ENCODE measurements around the gene ZW10.
"Not testable (repeated sequence)": the region's sequence is repeated elsewhere in the genome, so short reads cannot be mapped to it uniquely, and the experiment has no call there.

The ZW10 gene

GRCh38 chr11:113736323-113736722, 37.2 kb downstream of the ZW10 start:
- DNase-seq: no peak

- no peak for DNase-seq
These were observed 41.4 kb downstream of the ZW10 start for GRCh38 chr11:113732092-113732491.

DNA sequence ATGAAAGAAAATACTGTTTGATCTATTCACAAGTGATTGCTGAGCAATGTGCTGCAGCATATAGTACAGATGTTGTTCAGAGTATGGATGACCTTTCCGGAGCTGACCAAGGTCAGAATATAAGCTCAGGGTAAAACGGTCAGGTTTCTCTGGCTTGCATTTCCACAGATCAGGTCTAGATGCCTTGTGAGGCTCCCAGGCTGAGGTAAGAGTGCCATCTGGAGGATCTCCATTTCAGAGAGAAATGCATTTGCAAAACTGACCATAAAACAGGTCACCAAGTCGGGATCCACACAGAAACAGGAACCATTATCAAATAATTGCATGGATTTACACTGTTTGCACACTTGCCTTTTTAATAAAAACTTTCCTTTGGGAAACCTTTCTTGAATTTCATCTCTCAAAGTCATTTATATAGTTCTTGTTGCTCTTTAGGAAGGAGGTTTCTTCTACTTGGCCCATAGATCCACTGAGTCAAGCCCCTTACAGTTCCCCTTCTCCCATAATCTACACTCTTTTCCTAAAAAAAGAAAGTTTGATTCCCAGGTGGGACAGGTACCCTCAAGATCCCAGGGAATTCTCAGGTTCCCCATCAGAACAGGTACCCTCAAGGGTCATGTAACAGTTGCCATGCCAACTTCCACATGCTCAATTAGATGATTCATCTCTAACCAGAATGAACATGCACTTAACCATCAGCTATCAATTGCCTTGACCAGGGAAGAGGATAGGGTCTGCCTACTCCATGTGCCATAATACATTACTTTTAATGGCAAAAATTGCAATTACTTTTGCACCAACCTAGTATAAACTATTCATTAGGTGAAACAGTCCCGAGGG, 42.4 kb downstream of the ZW10 start:
- DNase-seq: no peak

DNA sequence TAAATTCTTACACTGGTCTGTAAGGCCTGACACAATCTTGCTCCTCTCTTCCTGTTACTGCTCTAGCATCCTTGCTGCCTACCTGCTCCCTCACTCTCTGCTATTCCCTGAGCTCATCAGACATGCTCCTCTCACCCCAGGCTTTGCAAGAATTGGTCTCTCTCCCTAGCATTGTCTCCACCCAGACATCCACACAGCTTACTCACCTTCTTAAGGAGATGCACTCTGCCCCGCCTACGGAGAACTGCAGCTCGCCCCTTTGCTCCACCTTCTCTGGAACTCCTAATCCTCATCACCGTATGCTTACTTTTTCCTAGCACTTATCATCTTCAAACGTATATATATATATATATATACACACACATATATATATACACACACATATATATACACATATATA, 44.0 kb downstream of the ZW10 start:
- no peak for DNase-seq

DNA sequence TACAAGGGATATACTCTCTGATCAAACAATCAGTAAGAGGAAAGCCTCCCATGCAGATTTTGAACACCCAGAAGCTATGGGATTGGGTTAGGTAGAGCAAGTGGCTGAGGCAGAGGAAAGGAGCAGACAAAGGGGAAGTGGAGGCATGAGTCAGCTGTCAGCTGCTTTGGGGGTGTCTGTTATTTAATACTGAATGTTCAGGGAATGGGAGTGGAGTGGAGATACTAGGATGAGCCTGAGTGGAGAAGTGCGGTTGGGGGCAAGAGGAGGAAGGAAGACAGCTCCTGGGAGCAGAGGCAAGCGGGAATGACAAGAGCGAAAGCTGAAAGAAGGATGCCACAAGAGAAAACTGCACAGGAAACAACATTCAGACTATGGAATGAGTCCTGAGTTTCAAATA, 44.7 kb downstream of the ZW10 start:
- no peak for DNase-seq

DNA sequence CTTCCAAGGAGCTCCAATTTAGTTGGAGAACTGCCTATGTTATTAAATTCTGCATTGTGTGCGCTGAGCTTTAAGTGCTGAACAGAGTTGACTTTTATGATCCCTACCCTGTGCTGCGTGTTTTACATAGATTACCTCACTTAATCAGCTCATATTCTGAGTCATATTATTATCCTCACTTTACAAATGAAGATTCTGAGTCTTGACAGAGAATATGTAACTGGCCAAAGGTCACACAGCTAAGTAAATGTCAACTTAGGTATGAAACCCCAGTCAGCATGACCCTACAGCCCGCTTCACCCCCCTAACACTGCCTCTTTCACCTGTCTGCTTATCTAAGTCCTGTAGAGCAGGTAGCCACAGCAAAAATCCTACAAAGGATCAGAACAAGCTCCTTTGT, 47.6 kb downstream of the ZW10 start:
- no peak for DNase-seq

DNA sequence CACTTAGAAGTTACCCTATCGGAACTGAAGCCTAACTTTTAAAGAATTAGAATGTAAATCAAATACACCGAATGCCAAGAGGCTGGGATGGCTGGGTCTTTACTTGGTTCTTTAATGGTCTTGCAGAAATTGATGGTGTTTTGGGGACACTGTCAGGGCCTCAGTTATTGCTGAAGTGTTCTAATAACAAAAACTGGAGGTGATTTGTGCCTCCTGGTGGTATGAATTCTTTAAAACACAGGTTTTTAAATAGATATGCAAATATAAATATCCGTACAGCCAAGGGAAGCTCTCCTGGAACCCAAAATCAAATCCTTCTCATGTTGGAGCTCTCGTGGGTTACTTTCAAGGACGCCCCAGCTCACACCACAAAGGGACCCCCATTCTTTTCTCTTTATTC, 48.1 kb downstream of the ZW10 start:
- no peak for DNase-seq

DNA sequence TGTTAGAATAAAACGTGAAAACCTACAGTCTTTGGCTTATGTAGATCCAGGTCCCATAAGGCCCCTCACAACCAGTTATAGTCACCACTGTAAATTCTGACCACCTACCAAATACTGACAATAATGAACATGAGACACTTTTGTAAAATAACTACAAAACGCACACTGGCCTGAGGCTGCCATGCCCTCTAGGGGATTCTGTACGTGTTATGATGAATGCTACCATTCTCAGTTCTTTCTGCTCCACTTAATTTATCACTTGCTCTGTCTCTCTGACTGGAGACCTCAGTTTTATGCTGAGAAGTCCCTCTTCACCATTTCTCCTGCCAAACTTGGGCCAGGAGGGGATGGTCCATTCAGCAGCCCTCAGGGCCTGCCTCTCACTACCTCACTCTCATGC, 48.7 kb downstream of the ZW10 start:
- DNase-seq: no peak

DNA sequence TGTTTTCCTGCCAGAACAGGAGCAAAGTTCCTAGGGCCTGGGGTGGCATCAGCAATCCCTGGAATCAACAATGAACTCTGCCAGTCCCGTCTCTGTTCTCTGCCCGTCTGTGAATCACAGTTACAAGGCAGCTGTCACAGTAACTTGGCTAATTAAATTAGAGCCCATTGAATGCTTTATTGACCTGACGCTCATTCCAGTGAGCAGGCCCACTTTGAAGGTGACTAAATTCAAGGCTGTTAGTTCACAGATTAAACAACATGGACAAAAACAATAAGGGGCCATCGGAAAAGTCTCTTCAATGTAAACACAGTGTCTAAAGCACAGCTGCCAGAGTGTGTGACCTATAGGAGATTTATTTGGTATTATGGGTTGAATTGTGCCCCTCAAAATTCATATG, 49.7 kb downstream of the ZW10 start:
- DNase-seq: no peak

DNA sequence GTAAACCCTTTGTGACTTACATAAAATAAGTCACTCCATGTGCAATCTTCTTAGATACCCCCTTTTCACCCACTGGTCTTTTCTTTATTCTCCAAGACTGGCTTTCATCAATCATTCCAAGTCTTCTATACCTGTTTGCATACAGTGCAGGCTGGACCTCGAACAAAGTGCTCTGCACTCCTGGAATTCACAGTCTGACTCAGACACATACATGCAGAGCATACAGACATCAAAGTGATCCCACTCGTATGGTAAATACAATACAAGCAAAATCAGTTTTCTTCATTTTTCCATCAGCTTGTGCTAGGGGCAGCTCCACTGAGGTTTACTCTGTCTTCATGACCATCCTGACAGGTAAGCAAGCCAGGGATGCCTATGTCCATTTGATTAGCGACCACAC, 50.6 kb downstream of the ZW10 start:
- no peak for DNase-seq

GRCh38 chr11:113722221-113722620, 51.3 kb downstream of the ZW10 start:
- no peak for DNase-seq

GRCh38 chr11:113721462-113722066, 51.9 kb downstream of the ZW10 start:
- DNase-seq: no peak

DNA sequence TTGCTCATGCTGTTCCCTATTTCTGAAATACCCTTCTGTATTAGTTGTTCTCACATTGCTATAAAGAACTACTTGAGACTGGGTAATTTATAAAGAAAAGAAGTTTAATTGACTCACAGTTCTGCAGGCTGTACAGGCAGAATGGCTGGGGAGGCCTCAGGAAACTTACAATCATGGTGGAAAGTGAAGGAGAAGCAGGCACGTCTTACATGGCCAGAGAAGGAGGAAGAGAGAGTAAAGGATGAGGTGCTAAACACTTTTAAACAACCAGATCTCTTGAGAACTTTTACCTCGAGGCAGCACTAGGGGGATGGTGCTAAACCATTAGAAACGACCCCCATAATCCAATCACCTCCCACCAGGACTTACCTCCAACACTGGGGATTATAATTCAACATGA, 53.0 kb downstream of the ZW10 start:
- DNase-seq: not testable (repeated sequence)

DNA sequence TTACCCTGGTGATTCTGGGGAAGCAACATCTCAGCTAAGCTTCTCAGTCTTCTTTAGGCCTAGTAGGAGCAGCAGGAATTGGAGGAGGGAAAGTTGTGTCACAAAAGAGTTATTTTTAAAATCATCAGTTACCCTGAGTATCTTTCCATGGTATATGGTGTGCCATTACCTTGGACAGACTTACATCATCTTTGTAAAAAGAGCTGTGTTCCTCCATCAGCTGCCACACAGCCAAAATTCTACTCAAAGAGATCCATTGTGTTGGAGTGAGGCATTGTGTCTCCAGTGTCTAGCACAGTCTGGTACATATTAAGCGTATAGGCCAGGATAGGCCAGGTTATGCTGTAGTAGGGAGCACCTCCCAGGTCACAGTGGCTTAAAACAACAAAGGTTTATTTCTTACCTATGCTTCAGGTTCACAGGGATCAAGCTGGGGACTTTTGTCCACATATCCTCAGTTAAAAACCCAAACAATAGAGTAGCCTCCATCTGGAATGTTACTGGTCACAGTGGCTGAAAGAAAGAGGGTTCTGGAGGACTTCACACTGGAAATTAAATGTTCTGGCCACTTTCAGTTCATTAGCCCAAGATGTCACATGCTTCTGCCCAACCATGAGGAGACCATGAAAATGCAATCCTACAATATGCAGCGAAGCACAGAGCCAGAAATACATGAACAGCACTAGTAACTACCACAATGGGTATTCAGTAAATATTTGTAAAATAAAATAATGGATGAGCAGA, 57.4 kb downstream of the ZW10 start:
- DNase-seq: no peak

DNA sequence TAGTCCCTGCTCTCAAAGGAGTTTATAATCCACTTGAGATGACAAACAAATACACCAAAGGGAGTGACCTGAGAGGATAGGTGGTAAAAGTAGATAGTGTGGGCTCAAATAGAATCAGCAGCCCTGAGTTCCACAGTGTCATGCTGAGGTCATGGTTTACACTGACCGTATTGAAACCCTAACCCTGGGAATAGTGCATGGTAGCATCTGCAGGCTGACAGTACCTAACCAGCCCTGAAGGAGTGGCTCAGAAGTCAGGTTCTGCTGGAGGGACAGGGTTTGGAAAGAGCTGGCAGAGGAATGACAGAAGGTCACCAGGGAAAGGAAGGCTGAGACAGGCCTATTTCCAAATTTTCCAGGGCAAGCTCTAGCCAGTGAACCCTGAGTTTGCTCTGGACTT, 58.2 kb downstream of the ZW10 start:
- no peak for DNase-seq

DNA sequence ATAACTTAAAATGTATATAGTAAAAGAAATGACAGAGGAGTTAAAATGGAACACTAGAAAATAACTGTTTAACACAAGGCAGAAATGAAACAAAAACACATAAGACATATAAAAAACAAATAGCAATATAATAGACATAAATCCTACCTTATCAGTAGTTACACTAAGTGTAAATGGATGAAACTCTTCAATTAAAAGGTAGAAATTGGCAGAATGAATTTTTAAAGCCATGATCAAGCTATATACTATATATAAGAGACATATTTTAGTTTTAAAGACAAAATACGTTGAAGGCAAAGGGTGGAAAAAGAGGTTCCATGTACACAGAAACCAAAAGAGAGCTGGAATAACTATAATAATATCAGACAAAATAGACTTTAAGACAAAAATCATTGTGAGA, 62.5 kb downstream of the ZW10 start:
- no peak for DNase-seq

DNA sequence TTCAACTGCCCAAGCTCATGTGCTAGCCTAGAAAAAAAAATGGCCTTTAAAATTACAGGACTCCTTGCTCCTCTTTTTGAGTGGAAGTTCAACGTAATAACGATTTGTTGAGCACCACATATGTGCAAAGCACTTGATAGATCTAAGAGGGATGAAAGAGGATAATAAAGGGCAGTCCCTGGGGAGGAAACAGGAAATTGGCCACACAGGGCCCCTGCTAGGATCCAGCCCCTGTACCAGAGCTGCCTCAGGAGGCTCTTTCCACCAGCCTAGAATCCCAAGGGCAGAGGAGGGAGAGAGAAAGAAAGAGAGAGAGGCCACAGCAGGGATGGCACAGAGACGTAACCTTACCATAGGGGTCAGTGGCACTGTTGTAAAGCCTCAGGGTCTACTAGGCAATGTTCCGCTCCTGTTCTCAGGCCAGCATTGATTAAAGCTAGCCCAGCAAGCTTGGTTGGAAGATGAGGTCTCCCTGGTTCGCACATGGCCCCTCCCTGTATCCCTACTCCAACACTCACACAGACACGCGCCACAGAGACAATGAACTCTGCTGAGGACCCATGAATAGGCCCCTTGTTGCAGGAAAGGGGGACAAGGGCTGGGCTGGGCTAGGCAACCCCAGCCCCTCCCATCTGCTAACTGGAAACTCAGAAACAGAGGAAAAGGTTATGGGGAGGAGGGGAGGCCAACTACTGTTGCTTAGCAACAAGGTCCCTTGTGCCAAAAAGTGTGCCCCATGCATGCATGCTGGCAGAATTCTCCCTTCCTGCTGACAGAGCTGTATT, 67.4 kb downstream of the ZW10 start, which contains the start of gene TMPRSS5:
TMPRSS5 (minus strand) TSS at position 438 of the 785 bp plus-strand sequence; CDS start at position 354, 84 bp downstream.
- no peak for DNase-seq

- not testable (repeated sequence) for DNase-seq
These were observed 69.9 kb downstream of the ZW10 start for GRCh38 chr11:113703551-113703950.

GRCh38 chr11:113701491-113701890, 72.0 kb downstream of the ZW10 start:
- DNase-seq: no peak

GRCh38 chr11:113698515-113698914, 75.0 kb downstream of the ZW10 start:
- DNase-seq: no peak

DNA sequence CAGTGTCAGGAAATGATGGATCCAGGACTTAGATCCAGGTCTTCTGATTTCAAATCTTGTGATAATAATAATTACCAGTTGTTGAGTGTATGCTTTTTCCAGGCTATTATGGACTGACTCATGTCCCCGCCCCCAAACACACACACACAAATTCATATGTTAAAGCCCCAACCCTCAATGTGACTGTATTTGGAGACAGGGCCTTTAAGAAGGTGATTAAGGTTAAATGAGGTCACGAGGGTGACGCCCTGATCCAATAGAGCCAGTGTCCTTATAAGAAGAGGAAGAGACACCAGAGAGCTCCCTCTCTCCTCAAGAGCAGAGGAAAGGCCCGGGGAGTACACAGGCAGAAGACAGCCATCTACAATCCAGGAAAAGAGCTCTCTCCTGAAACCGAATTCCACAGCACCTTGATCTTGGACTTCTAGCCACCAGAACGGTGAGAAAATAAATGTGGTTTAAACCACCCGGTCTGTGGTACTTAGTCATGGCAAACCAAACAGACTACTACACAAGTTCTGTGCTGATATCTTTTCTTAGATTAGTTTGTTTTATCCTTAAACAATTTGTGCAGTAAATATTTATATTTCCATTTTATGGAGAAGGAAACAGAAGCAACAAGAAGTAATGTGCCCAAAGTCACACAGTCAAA, 75.6 kb downstream of the ZW10 start:
- no peak for DNase-seq

- DNase-seq: no peak
These were observed 76.4 kb downstream of the ZW10 start for GRCh38 chr11:113697111-113697510.

GRCh38 chr11:113695207-113695606, 78.3 kb downstream of the ZW10 start:
- no peak for DNase-seq

Measured in activated naive CD4-positive, alpha-beta T cell treated with anti-CD3 and anti-CD28 coated beads, Interleukin-2, amount 50 U/mL, for 16 hours (primary cell).